Measurements from ENCODE around the gene ZNF407.

ZNF407 gene

DNA sequence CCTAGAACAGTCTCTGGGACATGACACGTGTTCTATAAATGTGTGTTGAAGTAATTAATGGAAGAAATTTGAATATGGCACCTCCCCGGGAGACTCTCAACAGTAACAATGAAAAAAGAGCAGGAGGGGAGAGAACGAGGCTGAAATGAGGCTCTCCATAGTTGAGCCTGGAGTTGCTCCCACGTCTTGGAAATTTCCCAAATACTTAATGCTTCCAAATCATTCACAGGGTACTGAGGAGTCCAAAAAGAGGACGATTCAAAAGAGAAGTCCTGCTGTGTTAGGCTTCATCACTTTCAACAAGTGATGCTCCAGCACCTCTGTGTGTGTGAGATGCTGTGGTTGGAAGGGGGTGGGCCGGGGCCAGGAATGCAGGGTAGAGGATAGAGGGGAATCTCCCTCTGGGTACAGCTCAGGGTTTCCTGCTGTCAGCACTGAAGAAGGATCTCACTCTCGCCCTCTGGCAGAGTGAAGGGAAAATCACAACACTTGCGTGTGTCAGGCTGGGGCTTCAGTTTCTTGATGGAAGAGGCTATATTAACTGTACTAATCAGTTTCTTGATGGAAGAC, 18.1 kb upstream of the ZNF407 start:
- POLR2A ChIA-PET, result no interaction called here
- CTCF ChIA-PET, result no interaction called here
- TF ChIP-seq, protein P1, sequence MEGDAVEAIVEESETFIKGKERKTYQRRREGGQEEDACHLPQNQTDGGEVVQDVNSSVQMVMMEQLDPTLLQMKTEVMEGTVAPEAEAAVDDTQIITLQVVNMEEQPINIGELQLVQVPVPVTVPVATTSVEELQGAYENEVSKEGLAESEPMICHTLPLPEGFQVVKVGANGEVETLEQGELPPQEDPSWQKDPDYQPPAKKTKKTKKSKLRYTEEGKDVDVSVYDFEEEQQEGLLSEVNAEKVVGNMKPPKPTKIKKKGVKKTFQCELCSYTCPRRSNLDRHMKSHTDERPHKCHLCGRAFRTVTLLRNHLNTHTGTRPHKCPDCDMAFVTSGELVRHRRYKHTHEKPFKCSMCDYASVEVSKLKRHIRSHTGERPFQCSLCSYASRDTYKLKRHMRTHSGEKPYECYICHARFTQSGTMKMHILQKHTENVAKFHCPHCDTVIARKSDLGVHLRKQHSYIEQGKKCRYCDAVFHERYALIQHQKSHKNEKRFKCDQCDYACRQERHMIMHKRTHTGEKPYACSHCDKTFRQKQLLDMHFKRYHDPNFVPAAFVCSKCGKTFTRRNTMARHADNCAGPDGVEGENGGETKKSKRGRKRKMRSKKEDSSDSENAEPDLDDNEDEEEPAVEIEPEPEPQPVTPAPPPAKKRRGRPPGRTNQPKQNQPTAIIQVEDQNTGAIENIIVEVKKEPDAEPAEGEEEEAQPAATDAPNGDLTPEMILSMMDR (IDR thresholded peaks at IDR 0.05; ENCODE audit: control extremely low read depth, extremely low read depth, low read depth, missing control alignments), result no peak
- no peak for DNase-seq (ENCODE audit: extremely low spot score)

DNA sequence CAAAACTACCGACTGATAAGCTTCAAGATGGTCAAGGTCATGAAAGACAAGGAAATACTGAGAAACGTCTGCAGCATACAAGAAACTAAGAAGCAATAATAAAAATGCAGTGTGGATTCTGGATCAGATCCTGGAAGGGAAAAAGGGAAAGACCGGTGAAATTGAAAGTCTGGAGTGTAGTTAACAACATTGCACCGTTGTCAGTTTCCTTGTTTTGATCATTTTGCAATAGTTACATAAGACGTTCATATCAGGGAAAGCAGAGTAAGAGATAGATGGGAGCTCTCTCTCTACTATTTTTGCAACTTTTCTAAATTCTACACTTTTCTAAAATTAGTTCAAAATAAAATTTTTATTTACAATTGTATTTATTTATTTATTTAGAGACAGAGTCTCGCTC, 15.0 kb upstream of the ZNF407 start:
- TF ChIP-seq, protein P1 (IDR thresholded peaks at IDR 0.05; ENCODE audit: control extremely low read depth, extremely low read depth, low read depth, missing control alignments), result no peak
- ChIA-PET CTCF (interaction anchor here (1.9 kb wide), 1 partner anchor 12 kb away, joined by 5 read pairs; no protein-coding TSS in a partner anchor), POLR2A (no interaction called here)
- no peak for DNase-seq (ENCODE audit: extremely low spot score)

DNA sequence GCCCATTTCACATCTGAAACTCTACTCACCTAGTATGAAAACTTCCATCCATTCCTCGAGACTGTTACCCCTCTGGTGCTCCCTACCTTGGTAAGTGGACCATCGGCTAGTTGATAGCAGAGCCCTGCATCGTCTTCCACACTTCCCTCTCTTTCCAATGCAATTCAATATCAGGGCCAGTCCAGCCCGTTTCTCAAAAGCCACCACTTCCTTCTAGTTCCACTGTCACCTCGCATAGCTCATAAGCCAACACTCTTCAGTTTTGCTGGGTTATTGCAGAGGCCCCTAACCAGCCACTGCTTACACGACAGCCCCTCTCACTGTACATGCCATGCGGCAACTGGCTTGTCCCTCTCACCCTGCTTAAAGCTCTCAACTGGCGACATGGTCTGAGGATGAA, 10.2 kb upstream of the ZNF407 start:
- TF ChIP-seq, protein P1 (IDR thresholded peaks at IDR 0.05; ENCODE audit: control extremely low read depth, extremely low read depth, low read depth, missing control alignments), result no peak
- POLR2A ChIA-PET, result no interaction called here
- DNase-seq (ENCODE audit: extremely low spot score), result no peak
- CTCF ChIA-PET, result no interaction called here

DNA sequence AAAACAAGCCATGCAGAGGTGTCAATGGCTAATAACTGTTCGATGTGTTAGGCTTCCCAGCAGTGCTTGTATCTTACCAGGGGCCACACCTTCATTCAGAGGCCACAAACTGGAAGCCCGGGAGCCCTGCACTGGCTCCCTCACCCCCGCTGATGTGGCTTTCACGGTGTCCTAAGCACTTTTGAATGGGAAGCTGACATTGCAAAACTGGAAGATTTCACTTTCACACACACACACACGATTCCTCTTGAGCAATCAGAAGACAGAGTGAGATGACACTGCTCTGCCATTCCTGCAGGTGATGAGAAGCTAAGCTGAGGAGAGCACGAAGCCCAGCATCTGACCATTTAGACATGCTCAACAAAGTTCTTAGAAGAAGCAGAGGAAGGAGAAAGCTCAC, 8.6 kb upstream of the ZNF407 start:
- CTCF ChIA-PET, result no interaction called here
- DNase-seq (ENCODE audit: extremely low spot score), result no peak
- TF ChIP-seq, protein P1 (IDR thresholded peaks at IDR 0.05; ENCODE audit: control extremely low read depth, extremely low read depth, low read depth, missing control alignments), result no peak
- POLR2A ChIA-PET, result no interaction called here

DNA sequence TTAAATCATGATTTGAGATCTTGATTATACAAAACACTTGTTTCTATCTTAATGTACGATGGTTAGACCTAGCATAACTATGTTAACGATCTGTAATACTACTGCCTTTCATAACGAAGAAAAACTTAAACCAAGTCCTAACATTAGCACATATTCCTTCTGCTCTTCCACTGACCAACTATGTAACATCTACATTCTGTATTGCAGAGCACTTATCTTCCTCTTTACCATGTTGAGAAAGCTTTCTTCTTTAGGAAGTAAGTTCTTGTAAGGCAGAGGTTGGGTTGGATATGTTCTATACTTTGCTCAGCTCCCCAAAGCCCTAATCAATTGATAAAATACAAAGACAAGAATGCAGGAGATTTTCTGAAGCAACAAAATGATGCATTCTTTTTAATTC, 7.9 kb upstream of the ZNF407 start:
- POLR2A ChIA-PET, result no interaction called here
- CTCF ChIA-PET, result interaction anchor here (1.3 kb wide), 1 partner anchor 13 kb away, joined by 3 read pairs; no protein-coding TSS in a partner anchor
- TF ChIP-seq, protein P1 (IDR thresholded peaks at IDR 0.05; ENCODE audit: control extremely low read depth, extremely low read depth, low read depth, missing control alignments), result no peak
- DNase-seq (ENCODE audit: extremely low spot score), result no peak

DNA sequence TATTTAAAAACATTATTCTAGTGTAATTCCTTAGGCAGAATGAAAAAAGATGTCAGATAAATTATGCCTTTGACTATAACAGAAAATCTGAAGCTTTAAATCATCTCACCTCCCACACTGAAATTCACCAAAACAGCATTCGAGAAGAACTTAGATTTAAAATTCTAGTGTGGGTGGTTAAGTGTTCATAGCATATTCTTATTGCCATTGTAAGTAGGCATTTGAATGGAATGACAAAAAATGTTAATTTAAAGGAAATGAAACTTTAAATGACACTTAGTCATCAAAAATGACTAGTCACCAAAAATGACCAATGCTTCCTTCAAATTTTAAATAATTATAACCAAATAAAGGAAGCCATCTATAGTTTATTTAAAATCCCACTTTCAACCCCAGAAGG, 7.0 kb upstream of the ZNF407 start:
- TF ChIP-seq, protein P1 (IDR thresholded peaks at IDR 0.05; ENCODE audit: control extremely low read depth, extremely low read depth, low read depth, missing control alignments), result no peak
- DNase-seq (ENCODE audit: extremely low spot score), result no peak
- ChIA-PET CTCF (interaction anchor here (1.3 kb wide), 1 partner anchor 13 kb away, joined by 3 read pairs; no protein-coding TSS in a partner anchor), POLR2A (interaction anchor here (0.6 kb wide), 1 partner anchor 755 kb away, joined by 5 read pairs; no protein-coding TSS in a partner anchor)

Data from GM10248 (cell line).